Parathyroid adenoma (tissue), 2 donors: ENCODE measurements around the gene PSME4.

Experiments
- H2AFZ ChIP-seq: fragments of 300-600 bp; sonication (generic); one replicate; pipeline ENCODE4 v1.7.0; 2017; ENCODE audit warnings: antibody characterized with exemption, mild to moderate bottlenecking
- H3K27ac ChIP-seq: fragments of 300-600 bp; sonication (generic); one replicate; pipeline ENCODE4 v1.7.0; 2017
- H3K27me3 ChIP-seq: fragments of 300-600 bp; sonication (generic); one replicate; pipeline ENCODE4 v1.7.0; 2017; ENCODE audit warnings: low read length; ENCODE audit not compliant: control insufficient read depth, insufficient read depth
- H3K36me3 ChIP-seq: fragments of 300-600 bp; sonication (generic); one replicate; pipeline ENCODE4 v1.7.0; 2017; ENCODE audit warnings: low read length; ENCODE audit not compliant: control insufficient read depth, insufficient read depth
- H3K4me1 ChIP-seq: fragments of 300-600 bp; sonication (generic); one replicate; pipeline ENCODE4 v1.7.0; 2017; ENCODE audit warnings: control low read depth
- H3K4me2 ChIP-seq: fragments of 300-600 bp; sonication (generic); one replicate; pipeline ENCODE4 v1.7.0; 2017; ENCODE audit warnings: low read length
- H3K4me3 ChIP-seq: fragments of 300-600 bp; sonication (generic); one replicate; pipeline ENCODE4 v1.7.0; 2017; ENCODE audit warnings: low read depth, low read length
- H3K79me2 ChIP-seq: fragments of 300-600 bp; sonication (generic); one replicate; pipeline ENCODE4 v1.7.0; 2017; ENCODE audit warnings: control low read depth
- H3K9ac ChIP-seq: fragments of 300-600 bp; sonication (generic); one replicate; pipeline ENCODE4 v1.7.0; 2017; ENCODE audit warnings: mild to moderate bottlenecking
- H3K9me3 ChIP-seq: fragments of 300-600 bp; sonication (generic); one replicate; pipeline ENCODE4 v1.7.0; 2017; ENCODE audit warnings: low read length; ENCODE audit not compliant: control insufficient read depth
- CTCF ChIP-seq: fragments of 300-600 bp; sonication (generic); IDR thresholded peaks from one replicate; pipeline ENCODE4 v1.7.0; 2017; ENCODE audit warnings: antibody characterized with exemption, mild to moderate bottlenecking
- donor health status: primary hyperparathyroidism.

Gene PSME4

GRCh38 chr2:54012538-54013141 is 41.8 kb upstream of the PSME4 start:
- no peaks in the 10 kb centered on the region for H3K9me3 ChIP-seq
- peaks cover 6% of the 10 kb centered on the region for H3K4me1 ChIP-seq
- H3K9ac ChIP-seq, result no peak overlapping the region
- no peaks in the 10 kb centered on the region for H3K27me3 ChIP-seq
- H3K27ac ChIP-seq, result no peak overlapping the region
- peaks cover 2% of the 10 kb centered on the region for H3K79me2 ChIP-seq
- no peaks in the 10 kb centered on the region for H3K36me3 ChIP-seq
- no peak overlapping the region for H3K4me3 ChIP-seq
- H3K4me2 ChIP-seq, result no peak overlapping the region
- TF ChIP-seq CTCF, result no peak
- no peak overlapping the region for H2AFZ ChIP-seq

- no peak overlapping the region for H3K4me2 ChIP-seq
- TF ChIP-seq CTCF, result no peak
- H3K27ac ChIP-seq, result no peak overlapping the region
- H3K4me3 ChIP-seq, result no peak overlapping the region
- no peaks in the 10 kb centered on the region for H3K9me3 ChIP-seq
- no peaks in the 10 kb centered on the region for H3K36me3 ChIP-seq
- peaks cover 3% of the 10 kb centered on the region for H3K79me2 ChIP-seq
- no peak overlapping the region for H3K9ac ChIP-seq
- H3K4me1 ChIP-seq, result no peaks in the 10 kb centered on the region
- no peaks in the 10 kb centered on the region for H3K27me3 ChIP-seq
- no peak overlapping the region for H2AFZ ChIP-seq
Observed at GRCh38 chr2:54009549-54009948, 38.8 kb upstream of the PSME4 start.

GRCh38 chr2:54008439-54008838 is 37.6 kb upstream of the PSME4 start:
- Histone ChIP-seq H3K27ac (no peak overlapping the region), H3K4me3 (no peak overlapping the region), H3K27me3 (no peaks in the 10 kb centered on the region), H3K9ac (no peak overlapping the region), H2AFZ (no peak overlapping the region), H3K9me3 (no peaks in the 10 kb centered on the region), H3K4me2 (no peak overlapping the region), H3K36me3 (no peaks in the 10 kb centered on the region), H3K79me2 (peaks cover 8% of the 10 kb centered on the region), H3K4me1 (no peaks in the 10 kb centered on the region)
- no peak for TF ChIP-seq CTCF

DNA sequence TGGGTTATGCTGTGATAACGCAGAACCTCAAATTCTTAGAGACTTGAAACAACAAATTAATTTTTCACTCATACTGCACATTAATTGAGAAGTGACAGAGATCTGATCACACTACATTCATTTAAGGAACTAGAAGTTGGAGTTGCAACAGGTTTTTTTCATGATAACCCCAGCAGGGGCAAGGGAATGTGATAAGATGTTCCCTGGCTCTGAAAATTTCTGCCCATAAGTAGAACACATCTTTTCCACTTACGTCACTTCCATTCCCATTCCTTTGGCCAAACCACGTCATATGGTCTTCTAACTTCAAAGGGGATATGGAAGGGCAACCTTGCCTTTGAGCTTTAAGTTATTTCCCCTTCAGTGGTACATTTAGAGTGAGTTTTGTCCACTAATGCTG is 29.7 kb upstream of the PSME4 start:
- H3K4me3 ChIP-seq, result no peak overlapping the region
- no peak overlapping the region for H3K4me2 ChIP-seq
- H3K79me2 ChIP-seq, result peaks cover 11% of the 10 kb centered on the region
- no peak overlapping the region for H3K27ac ChIP-seq
- H3K9me3 ChIP-seq, result no peaks in the 10 kb centered on the region
- H3K4me1 ChIP-seq, result peaks cover 3% of the 10 kb centered on the region
- no peaks in the 10 kb centered on the region for H3K27me3 ChIP-seq
- H3K9ac ChIP-seq, result no peak overlapping the region
- no peak overlapping the region for H2AFZ ChIP-seq
- no peaks in the 10 kb centered on the region for H3K36me3 ChIP-seq
- TF ChIP-seq CTCF, result no peak

DNA sequence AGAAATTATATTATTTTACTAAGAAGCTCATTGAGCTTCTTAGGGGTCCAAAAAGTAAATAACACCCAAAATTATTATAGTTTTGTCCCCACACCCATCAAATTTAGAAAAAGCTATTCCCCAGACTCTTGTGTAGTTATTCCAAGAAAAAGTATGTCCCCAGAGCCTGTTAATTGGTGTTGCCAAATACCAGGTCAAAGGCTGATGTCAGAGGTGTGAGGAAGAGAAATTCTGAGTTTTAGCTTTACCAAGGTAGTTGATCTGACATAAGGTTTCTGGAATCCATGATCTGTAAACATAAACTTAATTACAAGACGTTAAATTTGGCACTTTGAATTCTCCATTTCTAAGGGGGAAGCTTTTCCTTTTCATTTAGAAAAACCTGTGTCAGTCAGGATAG is 29.3 kb upstream of the PSME4 start:
- H3K4me3 ChIP-seq, result no peak overlapping the region
- H3K9me3 ChIP-seq, result no peaks in the 10 kb centered on the region
- no peak overlapping the region for H2AFZ ChIP-seq
- H3K4me2 ChIP-seq, result no peak overlapping the region
- H3K27ac ChIP-seq, result no peak overlapping the region
- no peaks in the 10 kb centered on the region for H3K27me3 ChIP-seq
- peaks cover 11% of the 10 kb centered on the region for H3K79me2 ChIP-seq
- no peaks in the 10 kb centered on the region for H3K36me3 ChIP-seq
- peaks cover 3% of the 10 kb centered on the region for H3K4me1 ChIP-seq
- H3K9ac ChIP-seq, result no peak overlapping the region
- TF ChIP-seq CTCF, result no peak
